ENCODE measurements around the gene PTTG1.

- TF ChIP-seq CTCF (conservative IDR thresholded peaks at IDR 0.05; ENCODE audit: low read length), result no peak
- TF ChIP-seq EZH2phosphoT487 (IDR thresholded peaks at IDR 0.05; ENCODE audit: borderline replicate concordance), result no peak
Measured at GRCh38 chr5:160397492-160397891, 24.2 kb upstream of the PTTG1 start.
